DND-41 (cell line): ENCODE results near the gene C17orf50.

Experiments used
- ATAC-seq: fragments of 200-7000 bp; cut with Tn5 transposase; 3 replicates; pipeline ENCODE4 v1.9.1; 2021; ENCODE audit warnings: low read depth; ENCODE audit not compliant: insufficient read depth
- DNase-seq: peaks from one replicate; pipeline ENCODE4 v3.0.0-alpha.2; 2020
- H2AFZ ChIP-seq: 2 replicates; pipeline ENCODE4 v1.6.0; 2012; ENCODE audit warnings: low read depth, low read length
- H3K27ac ChIP-seq: 2 replicates; pipeline ENCODE4 v1.5.1; 2012; ENCODE audit warnings: low read length, inconsistent platforms
- H3K27me3 ChIP-seq: fragments of 200-600 bp; sonication (generic); 2 replicates; pipeline ENCODE4 v1.6.0; 2012; ENCODE audit warnings: low read length, mild to moderate bottlenecking, inconsistent platforms; ENCODE audit not compliant: insufficient read depth, poor library complexity
- H3K36me3 ChIP-seq: 2 replicates; pipeline ENCODE4 v1.5.1; 2012; ENCODE audit warnings: low read length, inconsistent platforms; ENCODE audit not compliant: insufficient read depth
- H3K4me1 ChIP-seq: 2 replicates; pipeline ENCODE4 v1.5.1; 2012; ENCODE audit warnings: mild to moderate bottlenecking, low read length; ENCODE audit not compliant: insufficient read depth
- H3K4me2 ChIP-seq: 2 replicates; pipeline ENCODE4 v1.6.0; 2012; ENCODE audit warnings: mild to moderate bottlenecking, moderate library complexity, low read length, inconsistent platforms; ENCODE audit not compliant: insufficient read depth
- H3K4me3 ChIP-seq, 2 experiments: fragments of 200-600 bp in 1 of 2; shearing (Covaris generic) in 1 of 2; 2 replicates each; pipeline ENCODE4 v1.5.1; 2012 to 2016; ENCODE audit warnings: inconsistent platforms in 2 of 2, low read length in 2 of 2, mild to moderate bottlenecking in 2 of 2, low read depth in 1 of 2, moderate library complexity in 1 of 2
- H3K79me2 ChIP-seq: 2 replicates; pipeline ENCODE4 v1.6.0; 2012; ENCODE audit warnings: low read length, inconsistent platforms; ENCODE audit not compliant: insufficient read depth
- H3K9ac ChIP-seq: 2 replicates; pipeline ENCODE4 v1.6.0; 2012; ENCODE audit warnings: low read depth, mild to moderate bottlenecking, inconsistent platforms, low read length, moderate library complexity
- H3K9me3 ChIP-seq: 2 replicates; pipeline ENCODE4 v1.5.1; 2012; ENCODE audit warnings: low read length, moderate library complexity, mild to moderate bottlenecking, inconsistent platforms; ENCODE audit not compliant: insufficient read depth, severe bottlenecking
- H4K20me1 ChIP-seq: 2 replicates; pipeline ENCODE4 v1.6.0; 2012; ENCODE audit warnings: low read length; ENCODE audit not compliant: insufficient read depth
- EZH2 ChIP-seq: IDR thresholded peaks from 3 replicates; pipeline ENCODE4 v1.6.1; 2012; ENCODE audit warnings: borderline replicate concordance, low read depth, mild to moderate bottlenecking, moderate library complexity, low read length, inconsistent platforms; ENCODE audit not compliant: severe bottlenecking
- TF ChIP-seq, protein P1 (sequence below): IDR thresholded peaks from 2 replicates; pipeline ENCODE4 v1.5.1; 2012; ENCODE audit warnings: borderline replicate concordance, low read length, moderate library complexity, mild to moderate bottlenecking; ENCODE audit not compliant: poor library complexity, severe bottlenecking; ENCODE audit errors: extremely low read depth

C17orf50 gene

GRCh38 chr17:35760587-35760986 is at the start of gene C17orf50:
Gene C17orf50, plus strand, starts transcription at chr17:35760887. Its CDS starts 55 bp downstream, at chr17:35760942.
- H3K4me2 ChIP-seq: no peak within 1 kb of the TSS
- H3K9me3 ChIP-seq: peaks cover 2% of the 10 kb centered on the region
- no peak within 1 kb of the TSS for H3K9ac ChIP-seq
- no peaks in the 10 kb centered on the region for H4K20me1 ChIP-seq
- H3K36me3 ChIP-seq: no peaks in the 10 kb centered on the region
- no peaks in the 10 kb centered on the region for H3K79me2 ChIP-seq
- no peaks in the 10 kb centered on the region for H3K27me3 ChIP-seq
- DNase-seq (no peak), ATAC-seq (no peak)
- no peak within 1 kb of the TSS for H2AFZ ChIP-seq
- no peak within 1 kb of the TSS for H3K27ac ChIP-seq
- no peak within 1 kb of the TSS for H3K4me3 ChIP-seq
- TF ChIP-seq, protein P1, sequence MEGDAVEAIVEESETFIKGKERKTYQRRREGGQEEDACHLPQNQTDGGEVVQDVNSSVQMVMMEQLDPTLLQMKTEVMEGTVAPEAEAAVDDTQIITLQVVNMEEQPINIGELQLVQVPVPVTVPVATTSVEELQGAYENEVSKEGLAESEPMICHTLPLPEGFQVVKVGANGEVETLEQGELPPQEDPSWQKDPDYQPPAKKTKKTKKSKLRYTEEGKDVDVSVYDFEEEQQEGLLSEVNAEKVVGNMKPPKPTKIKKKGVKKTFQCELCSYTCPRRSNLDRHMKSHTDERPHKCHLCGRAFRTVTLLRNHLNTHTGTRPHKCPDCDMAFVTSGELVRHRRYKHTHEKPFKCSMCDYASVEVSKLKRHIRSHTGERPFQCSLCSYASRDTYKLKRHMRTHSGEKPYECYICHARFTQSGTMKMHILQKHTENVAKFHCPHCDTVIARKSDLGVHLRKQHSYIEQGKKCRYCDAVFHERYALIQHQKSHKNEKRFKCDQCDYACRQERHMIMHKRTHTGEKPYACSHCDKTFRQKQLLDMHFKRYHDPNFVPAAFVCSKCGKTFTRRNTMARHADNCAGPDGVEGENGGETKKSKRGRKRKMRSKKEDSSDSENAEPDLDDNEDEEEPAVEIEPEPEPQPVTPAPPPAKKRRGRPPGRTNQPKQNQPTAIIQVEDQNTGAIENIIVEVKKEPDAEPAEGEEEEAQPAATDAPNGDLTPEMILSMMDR: no peak
- no peak for TF ChIP-seq EZH2
- peaks cover 22% of the 10 kb centered on the region for H3K4me1 ChIP-seq

GRCh38 chr17:35710950-35711349 is 49.7 kb upstream of the C17orf50 start:
- no peak for DNase-seq
- no peaks in the 10 kb centered on the region for H3K9me3 ChIP-seq
- no peak for TF ChIP-seq EZH2
- H4K20me1 ChIP-seq: no peaks in the 10 kb centered on the region
- no peak overlapping the region for H3K9ac ChIP-seq
- no peak overlapping the region for H2AFZ ChIP-seq
- no peaks in the 10 kb centered on the region for H3K4me1 ChIP-seq
- H3K36me3 ChIP-seq: peaks cover 60% of the 10 kb centered on the region
- H3K27me3 ChIP-seq: no peaks in the 10 kb centered on the region
- no peak overlapping the region for H3K27ac ChIP-seq
- H3K79me2 ChIP-seq: no peaks in the 10 kb centered on the region
- ATAC-seq: no peak
- H3K4me2 ChIP-seq: no peak overlapping the region
- H3K4me3 ChIP-seq: no peak overlapping the region

DNA sequence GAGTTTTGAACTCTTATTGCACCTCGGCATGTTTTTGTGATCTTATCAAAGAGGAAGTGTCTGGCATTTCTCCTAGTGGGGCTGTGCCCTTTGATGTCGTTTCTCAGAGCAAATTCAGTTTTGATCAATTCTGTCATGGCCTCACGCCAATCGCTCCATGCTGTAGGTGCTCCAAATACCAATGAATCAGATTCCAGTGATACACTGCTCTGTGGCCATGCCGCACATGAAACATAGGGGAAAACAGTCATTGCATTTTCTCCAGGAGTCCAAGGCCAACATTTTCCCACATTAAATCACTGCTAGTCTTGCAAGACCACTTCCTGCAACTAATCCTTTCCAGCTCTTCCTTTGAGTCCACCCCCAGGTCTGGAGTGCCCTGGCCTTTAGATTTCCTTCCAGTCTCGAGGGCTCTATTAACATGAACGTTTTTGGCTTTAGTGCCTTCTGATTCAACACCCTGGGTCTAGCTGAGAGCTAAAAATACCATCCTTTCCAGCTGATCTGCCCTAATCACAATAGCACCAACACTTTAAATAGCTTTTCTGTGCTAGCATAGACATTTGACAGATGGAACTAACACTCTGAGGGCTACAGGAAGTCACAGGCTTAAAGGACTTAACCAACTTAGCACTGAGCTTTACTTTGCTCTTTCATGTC is 47.5 kb upstream of the C17orf50 start:
- TF ChIP-seq, protein P1: no peak
- TF ChIP-seq EZH2: no peak
- Histone ChIP-seq H3K4me2 (no peak overlapping the region), H2AFZ (no peak overlapping the region), H3K27me3 (no peaks in the 10 kb centered on the region), H3K9ac (no peak overlapping the region), H3K4me1 (no peaks in the 10 kb centered on the region), H3K4me3 (no peak overlapping the region), H3K79me2 (no peaks in the 10 kb centered on the region), H3K9me3 (no peaks in the 10 kb centered on the region), H4K20me1 (no peaks in the 10 kb centered on the region), H3K27ac (no peak overlapping the region), H3K36me3 (peaks cover 72% of the 10 kb centered on the region)
- DNase-seq: no peak
- ATAC-seq: no peak

DNA sequence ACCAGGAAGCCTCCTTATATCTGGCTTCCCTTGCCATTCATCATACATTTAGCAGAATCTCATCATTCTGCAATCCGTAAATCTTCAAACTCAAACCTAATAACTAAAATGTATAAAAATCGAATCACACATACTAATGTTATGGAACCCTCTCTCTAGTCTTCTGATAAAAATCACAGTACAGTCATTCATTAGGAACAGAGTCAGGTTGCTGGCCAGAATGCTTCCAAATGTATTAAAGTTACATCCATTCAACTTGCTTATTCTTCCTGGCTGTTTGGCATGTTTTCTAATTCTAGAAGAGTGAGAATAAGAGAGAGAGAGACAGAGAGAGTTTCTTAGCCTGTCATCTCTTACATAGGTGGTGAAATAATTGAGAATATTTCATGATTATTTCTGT is 45.7 kb upstream of the C17orf50 start:
- Histone ChIP-seq H3K4me2 (no peak overlapping the region), H3K36me3 (peaks cover 70% of the 10 kb centered on the region)

More for the DNA sequence above, 45.7 kb upstream of the C17orf50 start:
- H2AFZ ChIP-seq: no peak overlapping the region
- H3K4me1 ChIP-seq: no peaks in the 10 kb centered on the region
- no peak overlapping the region for H3K4me3 ChIP-seq
- H3K27ac ChIP-seq: no peak overlapping the region
- DNase-seq (no peak), ATAC-seq (no peak)
- no peak overlapping the region for H3K9ac ChIP-seq
- no peaks in the 10 kb centered on the region for H3K27me3 ChIP-seq
- no peaks in the 10 kb centered on the region for H4K20me1 ChIP-seq
- no peaks in the 10 kb centered on the region for H3K9me3 ChIP-seq
- no peaks in the 10 kb centered on the region for H3K79me2 ChIP-seq
- TF ChIP-seq, protein P1: no peak
- no peak for TF ChIP-seq EZH2
